Measurements from ENCODE around the gene LCLAT1.

- TF ChIP-seq ZNF274 (IDR thresholded peaks at IDR 0.05; ENCODE audit: low read depth, low read length) (no peak), YY1 (IDR thresholded peaks at IDR 0.05; ENCODE audit: insufficient read depth, insufficient read length) (no peak), SUZ12 (IDR thresholded peaks at IDR 0.05; ENCODE audit: extremely low read depth, insufficient read depth, insufficient read length) (no peak)
Observed at GRCh38 chr2:30522421-30522820, 75.4 kb downstream of the LCLAT1 start.
